GM18502 (cell line): Measurements from ENCODE around the gene UCN.

Experiments used
- ATAC-seq: cut with Tn5 transposase; IDR thresholded peaks from one replicate; pipeline ENCODE4 v1.9.1; 2021; ENCODE audit warnings: mild to moderate bottlenecking; ENCODE audit not compliant: unreplicated experiment, poor library complexity

UCN gene

GRCh38 chr2:27263287-27264252 lies 44.7 kb downstream of the UCN start:
- ATAC-seq = no peak

DNA sequence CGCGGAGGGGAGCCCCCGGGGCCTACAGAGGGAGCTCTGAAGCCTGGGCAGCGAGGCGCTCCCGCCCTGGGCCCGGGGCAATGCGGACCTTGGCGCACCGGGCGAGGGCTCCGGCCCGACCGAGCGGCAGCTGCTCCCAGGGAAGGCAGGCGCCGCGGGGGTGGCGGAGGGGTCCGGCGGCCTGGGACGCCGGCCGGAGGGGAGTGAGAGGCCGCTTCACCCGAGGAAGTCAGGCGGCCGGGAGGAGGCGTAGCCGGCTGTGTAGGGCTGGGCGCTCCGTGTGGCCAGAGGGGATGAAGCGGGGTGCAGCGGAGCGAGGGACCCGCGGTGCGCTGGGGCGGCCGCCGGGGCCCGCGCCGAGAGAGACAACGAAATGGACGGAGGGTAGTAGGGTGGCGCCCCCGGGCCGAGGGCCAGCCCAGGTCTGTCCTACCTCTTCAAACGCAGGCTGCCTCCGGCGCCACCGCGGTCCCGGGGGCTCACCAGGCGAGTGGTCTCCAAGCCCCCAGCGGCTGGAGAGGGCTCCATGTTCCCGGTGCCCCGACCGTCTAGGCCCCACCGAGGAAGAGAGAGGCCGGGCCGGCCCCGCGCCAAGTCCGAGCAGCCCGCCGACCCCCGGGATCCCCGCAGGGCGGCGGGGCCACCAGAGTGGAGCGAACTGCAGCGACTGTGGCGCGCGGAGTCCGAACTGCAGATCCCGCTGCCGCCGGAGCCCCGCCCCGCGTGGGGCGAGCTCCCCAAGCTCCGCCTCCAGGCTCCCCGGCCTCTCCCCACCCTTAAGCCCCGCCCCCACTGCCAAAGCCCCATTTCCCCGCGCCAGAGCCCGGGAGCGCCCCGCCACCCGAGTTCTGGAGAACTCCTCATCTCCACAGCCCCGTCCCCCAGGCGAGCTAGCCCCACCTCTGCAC lies 45.6 kb downstream of the UCN start, which contains the start of gene SLC30A3:
Gene SLC30A3 (minus strand): TSS at position 669 of the 908 bp plus-strand sequence. CDS start 141 bp downstream, at position 528.
- no peak for ATAC-seq

GRCh38 chr2:27261926-27262298 lies 46.3 kb downstream of the UCN start:
- ATAC-seq = no peak

GRCh38 chr2:27261241-27261925 lies 46.9 kb downstream of the UCN start:
- ATAC-seq = no peak

DNA sequence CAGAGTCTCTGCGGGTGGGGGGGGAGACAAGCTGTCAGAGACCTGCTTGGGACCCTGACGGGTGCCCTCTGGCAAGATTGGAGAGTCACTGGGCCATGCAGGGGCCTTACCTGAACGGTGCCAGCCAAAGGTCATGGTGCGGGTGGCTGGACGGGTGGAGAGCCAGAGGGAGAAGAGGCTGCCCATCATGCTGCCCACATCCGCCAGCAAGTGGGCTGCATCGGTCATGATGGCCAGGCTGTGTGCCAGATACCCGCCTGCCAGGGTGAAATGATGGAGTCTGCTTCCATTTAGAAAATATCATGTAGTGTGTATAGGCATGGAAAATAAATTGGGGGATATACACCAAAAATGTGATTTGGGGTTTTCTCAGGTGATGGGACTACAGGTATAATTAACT lies 50.2 kb downstream of the UCN start:
- no peak for ATAC-seq
